Urothelium cell line (cell line): ENCODE measurements around the gene POM121C.
"Not testable (repeated sequence)": the region's sequence is repeated elsewhere in the genome, so short reads cannot be mapped to it uniquely, and the experiment has no call there.

Source experiments
- DNase-seq: peaks from one replicate; pipeline ENCODE4 v3.0.0; 2011; ENCODE audit warnings: low spot score, mixed read lengths
- FAIRE-seq: peaks from 2 replicates; lab custom pipeline; 2011; peaks lifted over from hg19 to GRCh38; lab: Jason Lieb, UNC

Gene POM121C

DNA sequence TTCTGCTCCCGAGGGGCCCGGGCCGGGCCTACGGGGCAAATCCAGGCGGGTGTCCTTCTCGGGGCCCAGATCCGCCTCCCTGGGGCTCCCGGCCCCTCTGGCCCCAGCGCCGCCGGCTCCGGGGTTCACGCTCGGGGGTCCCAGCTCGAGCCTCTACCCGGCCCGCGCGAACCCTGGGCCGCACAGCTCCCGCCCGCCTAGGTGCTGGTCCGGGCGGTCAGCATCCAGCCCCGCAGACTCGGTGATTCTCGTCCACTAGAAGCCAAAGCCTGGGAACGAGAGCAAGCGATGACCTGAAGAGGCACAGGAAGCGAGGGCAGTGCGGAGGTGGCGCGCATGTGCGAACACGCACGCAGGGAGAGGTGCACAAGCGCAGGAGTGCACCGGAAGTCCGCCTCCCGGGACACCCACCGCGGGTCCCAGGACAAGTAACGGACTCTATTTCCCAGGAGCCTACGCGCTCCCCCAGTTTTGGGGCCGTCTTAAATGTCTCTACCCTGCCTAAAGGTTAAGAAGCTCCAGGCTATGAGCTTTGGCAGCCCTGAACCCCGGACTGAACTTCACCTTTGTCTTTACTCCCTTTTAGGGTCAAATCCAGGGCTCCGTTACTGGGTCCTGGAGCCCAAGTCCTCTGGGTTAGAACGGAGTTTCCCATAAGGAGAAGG is at the start of gene POM121C:
Gene POM121C, minus strand, starts transcription at position 321 of the 665 bp plus-strand sequence. CDS start 44,803 bp downstream, outside the sequence.
- not testable (repeated sequence) for FAIRE-seq
- peak; percentile 91 for DNase-seq

DNA sequence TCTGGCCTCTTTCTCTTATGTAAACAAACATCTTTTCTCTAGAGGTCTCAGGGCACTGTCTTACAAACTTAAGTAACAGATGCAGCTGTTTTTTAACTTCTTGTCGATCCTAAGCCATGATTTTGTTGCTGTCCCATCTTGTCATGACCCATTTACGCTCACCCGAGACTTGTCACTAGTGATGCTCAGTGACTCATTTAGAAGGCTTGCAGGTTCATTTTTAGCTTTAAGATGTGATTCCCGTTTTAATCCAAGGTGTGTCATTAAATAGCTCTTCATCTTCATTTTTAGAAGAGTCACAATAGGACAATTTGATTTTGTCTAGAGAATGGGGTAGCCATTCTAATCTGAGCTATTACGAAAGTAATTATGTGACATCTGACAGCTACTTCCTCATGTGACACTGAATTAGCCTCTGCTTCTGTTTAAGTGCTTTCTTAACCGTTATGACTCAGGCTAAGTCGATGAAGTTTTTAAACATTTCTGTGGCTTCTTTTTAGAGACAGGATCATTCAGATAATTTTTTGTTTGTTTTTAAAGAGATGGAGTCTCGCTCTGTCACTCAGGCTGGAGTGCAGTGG is 48.7 kb upstream of the POM121C start:
- FAIRE-seq (no peak), DNase-seq (no peak)

DNA sequence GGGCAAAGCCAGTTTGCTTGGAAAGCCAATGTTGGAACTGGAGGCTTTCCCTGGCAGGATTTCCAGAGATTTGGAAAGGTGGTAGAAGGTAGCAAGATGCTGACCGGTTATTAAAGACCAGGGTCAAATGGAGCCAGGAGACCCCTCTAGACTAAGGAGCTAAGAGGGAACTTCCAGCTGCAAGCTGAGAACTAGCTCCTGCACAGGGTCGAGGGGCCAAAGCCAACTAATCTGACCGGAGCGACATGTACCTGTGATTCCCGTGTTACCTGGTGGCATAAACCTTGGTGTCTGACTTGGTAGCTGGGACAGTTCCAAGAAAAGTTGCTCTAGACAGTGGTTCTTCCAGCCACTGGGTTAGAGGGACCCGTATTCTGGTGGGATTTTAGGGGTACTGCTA is 47.8 kb upstream of the POM121C start:
- no peak for DNase-seq
- no peak for FAIRE-seq

DNA sequence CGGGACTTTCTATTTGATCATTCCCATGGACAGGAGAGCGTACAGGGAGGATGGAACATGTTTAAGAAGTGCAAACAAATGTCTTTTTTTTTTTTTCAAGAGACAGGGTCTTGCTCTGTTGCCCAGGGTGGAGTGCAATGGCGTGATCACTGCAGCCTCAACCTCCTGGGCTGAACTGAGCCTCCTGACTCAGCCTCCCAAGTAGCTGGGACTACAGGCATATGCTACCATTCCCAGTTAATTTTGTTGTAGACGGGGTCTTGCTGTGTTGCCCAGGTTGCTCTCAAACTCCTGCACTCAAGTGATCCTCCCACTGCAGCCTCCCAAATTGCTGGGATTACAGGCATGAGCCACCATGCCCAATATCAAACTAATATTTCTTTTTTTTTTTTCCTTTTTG is 46.5 kb upstream of the POM121C start:
- FAIRE-seq (no peak), DNase-seq (no peak)

DNA sequence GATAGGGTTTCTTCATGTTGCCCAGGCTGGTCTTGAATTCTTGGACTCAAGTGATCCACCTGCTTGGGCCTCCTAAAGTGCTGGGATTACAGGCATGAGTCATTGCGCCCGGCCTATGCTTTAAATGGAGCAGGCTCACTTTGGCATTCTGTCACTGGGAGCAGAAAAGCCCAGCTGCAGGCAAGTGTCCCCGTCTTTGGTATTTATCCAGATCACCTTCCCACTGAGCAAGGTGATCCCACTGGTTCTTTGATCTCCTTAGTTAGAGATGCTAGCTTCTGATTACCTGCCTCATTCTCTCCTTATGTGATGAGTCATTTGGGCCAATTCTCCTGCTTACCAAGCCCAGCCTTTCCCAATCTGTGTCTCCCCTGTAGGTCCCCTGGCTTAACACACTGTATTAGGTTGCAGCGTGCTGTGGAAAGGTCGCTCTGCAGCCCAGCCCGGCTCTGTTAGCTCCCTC is 45.3 kb upstream of the POM121C start:
- DNase-seq (peak; percentile 35), FAIRE-seq (no peak)

DNA sequence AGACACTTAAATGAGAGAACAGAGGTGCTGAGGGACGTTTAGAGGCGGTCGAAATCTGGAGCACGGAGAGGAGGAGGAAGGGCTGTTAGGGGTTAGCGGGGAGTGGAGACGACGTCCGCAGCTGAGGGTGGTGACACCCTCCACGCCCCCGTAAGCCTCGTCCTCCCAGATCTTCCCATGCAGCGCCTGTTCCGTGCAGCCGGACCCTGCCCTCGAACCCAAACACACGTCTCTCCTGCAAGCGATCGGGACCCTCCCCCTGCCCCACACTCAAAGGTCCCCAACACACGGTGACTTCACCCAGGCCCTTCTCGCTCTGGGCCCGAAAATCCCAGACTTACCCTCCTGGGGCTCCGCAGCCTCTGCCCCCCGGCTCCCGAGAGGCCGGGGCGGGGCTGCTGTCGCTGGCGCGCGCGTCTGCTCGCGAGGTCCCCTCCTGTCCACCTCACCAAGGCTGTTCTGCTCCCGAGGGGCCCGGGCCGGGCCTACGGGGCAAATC is 41.2 kb upstream of the POM121C start:
- FAIRE-seq, DNase-seq: not testable (repeated sequence)

DNA sequence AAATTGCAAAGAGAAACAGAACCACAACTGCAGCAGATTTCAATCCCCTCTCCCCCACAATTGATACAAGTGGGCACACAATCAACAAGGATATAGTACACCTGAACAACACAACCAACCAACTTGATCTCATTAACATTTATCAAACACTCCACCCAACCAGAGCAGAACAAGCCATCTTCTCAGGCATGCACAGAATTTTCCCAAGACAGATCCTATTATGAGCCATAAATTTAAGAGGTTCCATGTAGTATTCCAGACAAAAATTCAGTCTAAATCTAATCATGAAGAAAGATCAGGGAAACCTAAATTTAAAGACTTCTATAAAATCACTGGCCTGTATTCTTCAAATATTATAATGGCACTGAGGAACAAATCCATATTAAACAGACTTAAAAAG is 35.6 kb upstream of the POM121C start:
- not testable (repeated sequence) for FAIRE-seq, DNase-seq

DNA sequence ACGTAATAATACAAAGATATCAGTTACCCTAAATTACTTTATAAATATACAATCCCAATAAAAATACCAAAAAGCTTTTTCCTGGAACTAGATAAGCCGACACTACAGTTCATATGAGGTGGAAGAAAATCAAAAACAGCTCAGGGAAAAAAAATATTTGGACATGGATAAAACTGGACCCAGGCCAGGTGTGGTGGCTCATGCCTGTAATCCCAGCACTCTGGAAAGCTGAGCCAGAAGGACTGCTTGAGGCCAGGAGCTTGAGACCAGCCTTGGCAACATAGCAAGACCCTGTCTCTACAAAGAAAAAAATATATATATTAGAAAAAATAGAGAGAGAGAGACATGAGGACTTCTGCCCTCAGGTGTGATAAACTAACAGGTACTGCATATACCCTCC is 32.7 kb upstream of the POM121C start:
- FAIRE-seq, DNase-seq: not testable (repeated sequence)

DNA sequence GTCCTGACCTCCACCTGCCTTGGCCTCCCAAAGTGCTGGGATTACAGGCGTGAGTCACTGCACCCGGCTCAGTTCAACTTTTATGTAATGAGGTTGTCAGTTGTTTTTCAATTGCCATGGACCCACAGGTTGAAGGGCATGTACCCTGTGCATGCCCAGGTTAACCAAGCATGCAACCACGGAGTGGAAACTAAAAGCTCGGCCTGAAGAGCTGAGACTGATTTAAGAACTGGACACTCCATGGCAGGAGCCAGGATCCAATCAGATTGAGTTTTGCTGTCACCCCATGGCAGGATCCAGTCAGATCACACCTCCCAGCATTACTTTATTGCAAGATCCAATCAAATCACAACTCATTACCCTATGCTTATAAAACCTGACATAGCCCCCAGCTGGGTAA is 22.9 kb upstream of the POM121C start:
- not testable (repeated sequence) for DNase-seq, FAIRE-seq

DNA sequence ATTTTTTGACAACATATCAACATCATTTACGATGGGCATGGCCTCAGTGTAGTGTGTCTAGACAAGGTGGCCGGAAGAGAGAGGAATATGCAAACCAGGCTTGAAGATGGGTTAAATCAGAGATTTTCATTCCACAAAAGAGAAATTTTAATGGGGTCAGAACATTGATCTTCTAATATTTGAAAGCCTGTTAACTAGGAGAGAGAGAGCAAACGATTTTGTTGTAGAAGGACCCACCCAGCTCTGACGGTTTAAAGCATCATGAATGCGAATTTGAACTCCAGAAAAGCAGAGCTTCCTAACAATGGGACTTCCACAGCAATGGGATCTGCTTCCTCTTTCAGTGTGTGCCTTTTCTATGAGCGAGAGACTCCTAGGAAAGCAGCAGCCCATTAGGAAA is 5.9 kb upstream of the POM121C start, which contains the start of gene SPDYE5:
Gene SPDYE5, plus strand, starts transcription at position 301 of the 400 bp plus-strand sequence. CDS start 1,728 bp downstream, outside the sequence.
- FAIRE-seq, DNase-seq: not testable (repeated sequence)

DNA sequence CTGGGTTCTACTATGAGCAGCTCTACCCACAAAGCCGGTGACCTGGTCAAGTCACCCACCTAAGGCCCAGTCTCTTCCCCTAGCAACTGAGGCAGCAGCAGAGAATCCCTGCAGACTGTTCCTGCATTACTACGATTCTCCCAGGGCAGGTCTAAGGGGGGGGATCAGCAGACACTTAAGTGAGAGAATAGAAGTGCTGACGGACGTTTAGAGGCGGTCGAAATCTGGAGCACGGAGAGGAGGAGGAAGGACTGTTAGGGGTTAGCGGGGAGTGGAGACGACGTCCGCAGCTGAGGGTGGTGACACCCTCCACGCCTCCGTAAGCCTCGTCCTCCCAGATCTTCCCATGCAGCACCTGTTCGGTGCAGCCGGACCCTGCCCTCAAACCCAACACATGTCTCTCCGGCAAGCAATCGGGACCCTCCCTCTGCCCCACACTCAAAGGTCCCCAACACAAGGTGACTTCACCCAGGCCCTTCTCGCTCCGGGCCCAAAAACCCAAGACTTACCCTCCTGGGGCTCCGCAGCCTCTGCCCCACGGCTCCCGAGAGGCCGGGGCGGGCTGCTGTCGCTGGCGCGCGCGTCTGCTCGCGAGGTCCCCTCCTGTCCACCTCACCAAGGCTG is 632 bp downstream of the POM121C start:
- not testable (repeated sequence) for FAIRE-seq, DNase-seq

DNA sequence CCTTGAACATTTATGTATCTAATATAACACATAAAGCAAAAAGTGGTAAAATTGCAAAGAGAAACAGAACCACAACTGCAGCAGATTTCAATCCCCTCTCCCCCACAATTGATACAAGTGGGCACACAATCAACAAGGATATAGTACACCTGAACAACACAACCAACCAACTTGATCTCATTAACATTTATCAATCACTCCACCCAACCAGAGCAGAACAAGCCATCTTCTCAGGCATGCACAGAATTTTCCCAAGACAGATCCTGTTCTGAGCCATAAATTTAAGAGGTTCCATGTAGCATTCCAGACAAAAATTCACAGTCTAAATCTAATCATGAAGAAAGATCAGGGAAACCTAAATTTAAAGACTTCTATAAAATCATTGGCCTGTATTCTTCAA is 5.8 kb downstream of the POM121C start:
- not testable (repeated sequence) for FAIRE-seq, DNase-seq

DNA sequence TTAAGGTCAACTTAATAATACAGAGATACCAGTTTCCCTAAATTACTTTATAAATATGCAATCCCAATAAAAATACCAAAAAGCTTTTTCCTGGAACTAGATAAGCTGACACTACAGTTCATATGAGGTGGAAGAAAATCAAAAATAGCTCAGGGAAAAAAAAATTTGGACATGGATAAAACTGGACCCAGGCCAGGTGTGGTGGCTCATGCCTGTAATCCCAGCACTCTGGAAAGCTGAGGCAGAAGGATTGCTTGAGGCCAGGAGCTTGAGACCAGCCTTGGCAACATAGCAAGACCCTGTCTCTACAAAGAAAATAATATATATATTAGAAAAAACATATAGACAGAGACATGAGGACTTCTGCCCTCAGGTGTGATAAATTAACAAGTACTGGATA is 8.6 kb downstream of the POM121C start:
- DNase-seq, FAIRE-seq: not testable (repeated sequence)

DNA sequence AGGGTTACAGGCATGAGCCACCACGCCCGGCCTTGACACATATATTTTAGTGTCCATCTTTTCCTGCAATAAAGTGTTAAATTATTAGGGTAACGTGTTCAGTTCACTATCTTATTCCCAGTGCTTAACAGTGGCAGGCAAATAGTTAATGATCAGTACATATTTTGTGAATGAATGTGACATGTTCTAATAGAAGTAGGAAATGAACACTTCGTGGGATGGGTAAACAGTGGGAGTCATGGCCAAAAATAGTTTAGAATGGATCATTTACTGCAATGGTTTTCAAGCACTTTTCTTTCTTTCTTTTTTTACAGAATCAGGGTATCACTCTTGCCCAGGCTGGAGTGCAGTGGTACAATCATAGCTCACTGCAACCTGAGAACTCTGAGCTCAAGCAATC is 15.9 kb downstream of the POM121C start:
- FAIRE-seq, DNase-seq: not testable (repeated sequence)

DNA sequence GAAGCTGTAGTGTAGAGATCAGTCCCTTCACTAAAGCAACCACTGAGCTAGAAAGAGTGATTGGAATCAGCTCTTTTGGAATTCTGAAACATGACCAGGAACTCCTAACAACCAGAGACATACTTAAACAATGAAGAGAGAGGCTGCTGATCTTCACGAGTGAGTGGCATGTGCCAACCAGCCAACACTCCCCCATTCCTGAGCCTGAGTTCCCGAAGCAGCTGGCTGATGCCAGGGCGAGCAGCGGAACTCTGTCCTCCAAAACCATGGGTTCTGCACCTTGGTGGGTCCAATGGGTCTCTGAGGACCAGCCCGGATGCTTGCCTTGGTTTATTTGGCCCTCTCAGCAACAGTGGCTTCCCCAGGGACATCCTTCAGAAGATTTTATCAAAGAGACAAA is 25.6 kb downstream of the POM121C start:
- not testable (repeated sequence) for FAIRE-seq, DNase-seq

DNA sequence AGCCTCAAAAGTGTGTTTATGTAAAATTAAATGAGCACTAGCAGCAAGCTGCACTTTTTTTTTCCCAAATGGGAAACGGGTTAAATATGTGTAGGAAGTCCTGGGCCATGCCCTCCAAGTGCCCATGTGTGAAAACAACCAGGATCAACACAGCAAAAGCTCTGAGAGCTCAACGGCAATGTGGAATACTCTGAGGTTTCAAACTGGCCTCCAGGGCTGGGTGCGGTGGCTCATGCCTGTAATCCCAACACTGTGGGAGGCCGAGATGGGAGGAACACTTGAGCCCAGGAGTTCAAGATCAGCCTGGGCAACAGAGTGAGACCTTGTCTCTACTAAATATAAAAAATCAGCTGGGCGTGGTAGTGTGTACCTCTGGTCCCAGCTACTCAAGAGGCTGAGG is 28.1 kb downstream of the POM121C start:
- FAIRE-seq, DNase-seq: not testable (repeated sequence)

DNA sequence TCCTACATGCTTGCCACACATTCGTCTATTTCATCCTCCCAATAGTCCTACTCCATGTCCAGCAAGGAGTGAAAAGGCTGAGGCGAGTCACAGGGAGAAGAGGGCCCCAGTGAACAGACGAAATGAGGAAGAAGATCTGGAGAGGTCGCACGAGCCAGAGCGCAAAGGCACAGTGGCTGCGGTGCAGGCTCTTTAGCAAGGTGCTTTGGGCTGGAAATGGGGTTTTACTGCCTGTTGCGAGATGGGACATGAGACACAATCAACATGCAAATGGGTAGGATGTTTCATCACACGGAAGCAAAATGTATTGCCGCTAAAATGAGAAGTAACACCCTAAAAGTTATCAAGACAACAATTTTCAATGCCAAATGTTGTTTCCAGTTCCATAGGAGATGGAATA is 29.7 kb downstream of the POM121C start:
- not testable (repeated sequence) for FAIRE-seq, DNase-seq

DNA sequence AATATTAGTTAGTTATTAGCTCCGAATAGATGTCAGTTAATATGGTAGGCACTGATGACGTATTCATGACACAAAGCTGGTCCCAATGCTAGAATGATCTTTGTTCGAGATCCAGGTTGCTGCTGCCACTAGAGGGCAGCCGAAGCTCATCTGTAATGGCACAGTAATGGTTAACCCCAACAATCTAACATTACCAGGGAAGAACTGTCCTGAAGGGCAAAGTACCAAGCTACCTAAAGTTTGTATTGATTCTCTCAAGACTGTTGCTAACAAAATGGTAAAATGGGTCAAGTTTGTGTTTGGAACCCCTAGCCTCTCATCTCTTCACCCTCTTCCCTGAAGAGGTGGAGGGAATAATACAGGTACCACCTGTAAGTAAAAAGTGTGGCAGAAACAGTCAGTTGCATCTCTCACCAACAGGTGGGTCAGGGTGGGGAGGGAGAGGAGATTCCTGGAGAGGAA is 33.6 kb downstream of the POM121C start:
- FAIRE-seq, DNase-seq: not testable (repeated sequence)

DNA sequence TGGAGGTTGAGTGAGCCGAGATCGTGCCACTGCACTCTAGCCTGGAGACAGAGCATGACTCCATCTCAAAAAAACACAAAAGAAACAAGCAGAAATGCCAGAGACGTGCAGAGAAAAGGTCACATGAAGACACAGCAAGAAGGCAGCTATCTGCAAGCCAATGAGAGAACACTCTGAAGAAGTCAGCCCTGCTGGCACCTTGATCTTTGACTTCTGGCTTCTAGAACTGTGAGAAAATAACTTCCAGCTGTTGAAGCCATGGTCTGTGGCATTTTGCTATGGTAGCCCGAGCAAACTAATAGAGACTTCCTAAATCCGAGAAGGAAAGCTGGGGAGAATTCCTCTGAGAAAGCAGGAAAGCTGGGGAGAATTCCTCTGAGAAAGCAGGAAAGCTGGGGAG is 36.2 kb downstream of the POM121C start:
- not testable (repeated sequence) for FAIRE-seq, DNase-seq

DNA sequence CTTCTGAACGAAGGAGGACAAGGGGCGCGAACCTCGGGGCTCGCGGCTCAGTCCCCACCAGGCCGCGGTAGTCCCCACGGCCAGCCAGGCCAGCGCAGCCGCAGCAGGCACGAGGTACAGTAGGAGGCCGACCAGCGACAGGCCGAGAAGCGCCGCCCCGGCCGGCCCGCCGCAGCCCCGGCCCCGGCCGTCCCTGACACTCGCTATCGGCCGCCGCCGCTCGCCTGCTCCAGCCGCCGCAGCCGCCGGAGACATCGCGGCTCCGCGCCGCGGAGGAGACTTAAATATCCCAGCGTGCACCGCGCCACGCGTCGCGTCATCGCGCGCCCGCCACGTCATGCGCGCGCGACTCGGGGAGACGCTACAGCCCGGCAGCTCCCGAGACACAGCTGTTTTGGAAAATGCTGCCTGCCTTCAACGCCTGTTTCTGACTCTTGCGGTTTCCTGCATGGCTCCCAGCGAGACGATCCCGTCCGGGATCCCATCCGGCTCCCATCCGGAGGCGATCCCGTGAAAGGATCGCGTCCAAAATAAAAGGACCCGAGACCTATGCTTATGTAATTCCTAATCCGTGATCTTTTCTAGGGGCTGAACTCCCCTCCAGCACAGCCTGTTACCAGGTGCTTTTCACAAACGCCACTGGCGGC is 43.5 kb downstream of the POM121C start:
- not testable (repeated sequence) for DNase-seq, FAIRE-seq

DNA sequence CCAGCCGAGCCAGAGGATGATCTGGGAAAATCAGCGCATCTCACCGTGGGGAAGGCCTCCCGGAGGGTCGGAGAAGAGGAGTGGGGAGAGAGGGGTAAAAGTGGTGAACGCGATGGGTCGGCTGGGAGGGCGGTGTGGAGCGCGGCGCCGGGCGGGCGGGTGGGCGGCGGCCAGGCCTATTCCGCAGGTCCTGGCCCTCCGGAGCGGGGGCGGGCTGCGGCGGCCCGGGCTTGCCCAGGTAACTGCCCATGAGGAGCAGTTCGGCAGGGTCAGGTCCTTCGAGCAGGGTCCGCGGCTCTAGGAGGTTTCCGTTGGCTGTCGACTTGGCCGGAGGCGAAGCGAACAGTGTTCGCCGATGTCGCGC is 44.0 kb downstream of the POM121C start:
- DNase-seq, FAIRE-seq: not testable (repeated sequence)
